Keratinocyte (primary cell): ENCODE results near the gene FXR1. TPM values are rescaled to one million over a fixed set of nuclear protein-coding genes. Genes with fewer than 3 reads are reported as not detected.

Experiments
- DNase-seq: peaks from one replicate; pipeline ENCODE4 v3.0.0-alpha.2; 2011; ENCODE audit warnings: low read depth, missing footprints, low spot score
- FAIRE-seq: peaks from 2 replicates; lab custom pipeline; 2011; peaks lifted over from hg19 to GRCh38; lab: Jason Lieb, UNC
- H2AFZ ChIP-seq: 2 replicates; pipeline ENCODE4 v1.6.0; 2012; ENCODE audit warnings: low read length, control low read depth, inconsistent platforms; ENCODE audit not compliant: control insufficient read depth
- H3K27ac ChIP-seq: 2 replicates; pipeline ENCODE4 v1.5.1; 2011; ENCODE audit warnings: low read length; ENCODE audit not compliant: control insufficient read depth, insufficient read depth
- H3K27me3 ChIP-seq: 3 replicates; pipeline ENCODE4 v1.6.0; 2011; ENCODE audit warnings: low read length; ENCODE audit not compliant: control insufficient read depth, insufficient read depth; ENCODE audit errors: extremely low read depth
- H3K36me3 ChIP-seq, 2 experiments: 2 replicates in 1 of 2; 3 replicates in 1 of 2; pipeline ENCODE4 v1.5.1; 2011; ENCODE audit warnings: low read length in 2 of 2, mild to moderate bottlenecking in 1 of 2; ENCODE audit not compliant: control insufficient read depth in 2 of 2, insufficient read depth in 2 of 2; ENCODE audit errors: extremely low read depth in 1 of 2
- H3K4me1 ChIP-seq: 3 replicates; pipeline ENCODE4 v1.5.1; 2011; ENCODE audit warnings: low read length; ENCODE audit not compliant: control insufficient read depth, insufficient read depth; ENCODE audit errors: extremely low read depth
- H3K4me2 ChIP-seq: 3 replicates; pipeline ENCODE4 v1.6.0; 2011; ENCODE audit warnings: low read depth, low read length; ENCODE audit not compliant: control insufficient read depth, insufficient read depth; ENCODE audit errors: extremely low read depth
- H3K4me3 ChIP-seq, 3 experiments: fragments of 200-600 bp in 1 of 3; sonication (generic) in 1 of 3; 2 replicates in 2 of 3; 3 replicates in 1 of 3; pipeline ENCODE4 v1.5.1; 2011 to 2016; ENCODE audit warnings: low read length in 3 of 3, mild to moderate bottlenecking in 3 of 3, control low read depth in 2 of 3, inconsistent platforms in 1 of 3, low read depth in 1 of 3, mixed read lengths in 1 of 3, mixed run types in 1 of 3, moderate library complexity in 1 of 3; ENCODE audit not compliant: control insufficient read depth in 2 of 3, insufficient read depth in 2 of 3; ENCODE audit errors: extremely low read depth in 1 of 3
- H3K79me2 ChIP-seq: 2 replicates; pipeline ENCODE4 v1.6.0; 2012; ENCODE audit warnings: low read length; ENCODE audit not compliant: control insufficient read depth, insufficient read depth
- H3K9ac ChIP-seq: 3 replicates; pipeline ENCODE4 v1.6.0; 2011; ENCODE audit warnings: low read length; ENCODE audit not compliant: control insufficient read depth, insufficient read depth; ENCODE audit errors: extremely low read depth
- H3K9me1 ChIP-seq: 3 replicates; pipeline ENCODE4 v1.6.0; 2011; ENCODE audit warnings: low read length; ENCODE audit not compliant: control insufficient read depth, insufficient read depth; ENCODE audit errors: extremely low read depth
- H3K9me3 ChIP-seq: 2 replicates; pipeline ENCODE4 v1.5.1; 2012; ENCODE audit warnings: low read depth, low read length; ENCODE audit not compliant: control insufficient read depth
- H4K20me1 ChIP-seq: 3 replicates; pipeline ENCODE4 v1.6.0; 2011; ENCODE audit warnings: low read length; ENCODE audit not compliant: control insufficient read depth, insufficient read depth; ENCODE audit errors: extremely low read depth
- CTCF ChIP-seq, 3 experiments: IDR thresholded peaks in 1 of 3; conservative IDR thresholded peaks in 1 of 3; optimal IDR thresholded peaks in 1 of 3; 2 replicates in 2 of 3; 3 replicates in 1 of 3; pipeline versions ENCODE3 to v1.5.1; 2011; ENCODE audit warnings: low read length in 3 of 3, mild to moderate bottlenecking in 3 of 3, moderate library complexity in 2 of 3, control low read depth in 1 of 3, inconsistent platforms in 1 of 3; ENCODE audit not compliant: insufficient read depth in 2 of 3; ENCODE audit errors: extremely low read depth in 1 of 3
- EZH2 ChIP-seq: IDR thresholded peaks from one replicate; pipeline ENCODE4 v1.6.1; 2012; ENCODE audit warnings: inconsistent platforms, mild to moderate bottlenecking, low read length, moderate library complexity
- dilution Hi-C: fragments of 300-500 bp; cut with MboI; formaldehyde crosslinking; loops from one replicate; pipeline ENCODE4 v1.7.0; 2020; ENCODE audit warnings: low sequenced_read_pairs; ENCODE audit not compliant: extremely low pct_ligation_motif_present
- polyA plus RNA-seq, 5 experiments: library from polyadenylated mRNA; depleted of rRNA in 3 of 5; stranded (reverse) in 3 of 5; stranded (forward) in 1 of 5; unstranded in 1 of 5; fragments of >200 nt; gene quantifications; 1 replicate in 1 of 5; 2 replicates in 3 of 5; 3 replicates in 1 of 5; pipeline versions ENCODE4 v1.2.1 to v1.2.3, GENCODE V29; 2011 to 2012; ENCODE audit warnings: missing spikeins in 2 of 5, low read depth in 1 of 5, low replicate concordance in 1 of 5

FXR1 gene
- polyA plus RNA-seq, 1 donor (not counting 4 experiments of a cell fraction or from before 2014, with no cell fraction given), result 125 TPM

- H2AFZ ChIP-seq, result no peak overlapping the region
- no peak for TF ChIP-seq CTCF (optimal IDR thresholded peaks at IDR 0.05 in 1 of 3, IDR thresholded peaks at IDR 0.05 in 1 of 3, conservative IDR thresholded peaks at IDR 0.05 in 1 of 3; ENCODE audit: extremely low read depth in 1 of 3, insufficient read depth in 2 of 3, low read length in 3 of 3)
- no peak for TF ChIP-seq EZH2
- H3K9ac ChIP-seq, result no peak overlapping the region
- H3K36me3 ChIP-seq, result no peaks in the 10 kb centered on the region
- no peak for FAIRE-seq
- no peaks in the 10 kb centered on the region for H3K9me3 ChIP-seq
- no peak overlapping the region for H3K4me3 ChIP-seq
- dilution Hi-C loops, result no loop called here
- no peaks in the 10 kb centered on the region for H4K20me1 ChIP-seq
- H3K79me2 ChIP-seq, result no peaks in the 10 kb centered on the region
- no peak overlapping the region for H3K27ac ChIP-seq
- H3K4me2 ChIP-seq, result no peak overlapping the region
- no peaks in the 10 kb centered on the region for H3K9me1 ChIP-seq
- no peaks in the 10 kb centered on the region for H3K4me1 ChIP-seq
- DNase-seq, result no peak
- no peaks in the 10 kb centered on the region for H3K27me3 ChIP-seq
These were observed 94.1 kb downstream of the FXR1 start for GRCh38 chr3:181006541-181006940.

- dilution Hi-C loops, result no loop called here
- no peaks in the 10 kb centered on the region for H4K20me1 ChIP-seq
- H3K4me2 ChIP-seq, result no peak overlapping the region
- no peak overlapping the region for H3K4me3 ChIP-seq
- no peaks in the 10 kb centered on the region for H3K9me3 ChIP-seq
- H2AFZ ChIP-seq, result no peak overlapping the region
- H3K9ac ChIP-seq, result no peak overlapping the region
- DNase-seq (no peak), FAIRE-seq (no peak)
- TF ChIP-seq CTCF (optimal IDR thresholded peaks at IDR 0.05 in 1 of 3, IDR thresholded peaks at IDR 0.05 in 1 of 3, conservative IDR thresholded peaks at IDR 0.05 in 1 of 3; ENCODE audit: extremely low read depth in 1 of 3, insufficient read depth in 2 of 3, low read length in 3 of 3), result no peak
- TF ChIP-seq EZH2, result no peak
- H3K79me2 ChIP-seq, result no peaks in the 10 kb centered on the region
- H3K36me3 ChIP-seq, result no peaks in the 10 kb centered on the region
- no peaks in the 10 kb centered on the region for H3K9me1 ChIP-seq
- H3K27ac ChIP-seq, result no peak overlapping the region
- no peaks in the 10 kb centered on the region for H3K4me1 ChIP-seq
- no peaks in the 10 kb centered on the region for H3K27me3 ChIP-seq
These were observed 94.8 kb downstream of the FXR1 start for GRCh38 chr3:181007262-181007661.
